Muscle layer of duodenum (tissue), 2 donors: ENCODE measurements around the gene SH3YL1.

Experiments used
- H3K27ac ChIP-seq: one replicate; pipeline ENCODE4 v1.7.0; 2013; ENCODE audit warnings: mild to moderate bottlenecking, low read length
- H3K27me3 ChIP-seq: one replicate; pipeline ENCODE4 v1.7.0; 2013; ENCODE audit warnings: low read depth, mild to moderate bottlenecking, control low read depth, low read length
- H3K36me3 ChIP-seq, 2 donors: one replicate each; pipeline ENCODE4 v1.7.0; 2013; ENCODE audit warnings: low read length in 2 of 2, control low read depth in 1 of 2, mild to moderate bottlenecking in 1 of 2; ENCODE audit not compliant: insufficient read depth in 2 of 2, control insufficient read depth in 1 of 2
- H3K4me1 ChIP-seq, 2 donors: one replicate each; pipeline ENCODE4 v1.7.0; 2013; ENCODE audit warnings: low read length in 2 of 2, mild to moderate bottlenecking in 2 of 2, control low read depth in 1 of 2, moderate library complexity in 1 of 2; ENCODE audit not compliant: insufficient read depth in 2 of 2, control insufficient read depth in 1 of 2
- H3K4me3 ChIP-seq, 2 donors: one replicate each; pipeline ENCODE4 v1.7.0; 2013; ENCODE audit warnings: low read length in 2 of 2, low read depth in 1 of 2, mild to moderate bottlenecking in 1 of 2
- H3K9me3 ChIP-seq, 2 donors: one replicate each; pipeline ENCODE4 v1.7.0; 2013; ENCODE audit warnings: low read length in 2 of 2, control low read depth in 1 of 2, mild to moderate bottlenecking in 1 of 2; ENCODE audit not compliant: control insufficient read depth in 1 of 2
- donor health status: healthy.

The SH3YL1 gene

GRCh38 chr2:191311-192190, 72.3 kb downstream of the SH3YL1 start:
- Histone ChIP-seq H3K27me3 (no peaks in the 10 kb centered on the region), H3K4me3 (no peak overlapping the region), H3K27ac (no peak overlapping the region), H3K9me3 (peaks cover 0 to 3% of the 10 kb centered on the region in 2 donors), H3K4me1 (no peaks in the 10 kb centered on the region), H3K36me3 (no peaks in the 10 kb centered on the region)

DNA sequence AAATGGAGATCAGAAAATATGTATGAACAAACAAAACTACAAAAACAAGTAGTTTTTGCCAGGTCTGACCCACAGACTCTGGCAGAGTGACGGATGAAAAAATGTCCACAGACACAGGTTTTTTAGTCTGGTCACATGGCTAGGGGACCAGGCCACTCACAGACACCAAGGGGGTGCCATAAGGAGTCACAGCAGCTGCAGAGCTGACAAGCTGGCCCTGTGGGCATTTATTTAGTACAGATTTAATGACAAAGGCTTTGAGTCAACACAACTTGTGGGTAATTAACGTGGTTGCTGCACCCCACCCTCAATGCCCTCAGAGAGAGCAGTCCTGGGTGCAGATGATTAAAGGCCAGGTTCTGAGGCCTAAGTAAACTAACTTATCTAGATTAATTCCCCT, 76.0 kb downstream of the SH3YL1 start:
- peaks cover 0 to 3% of the 10 kb centered on the region in 2 donors for H3K9me3 ChIP-seq
- no peaks in the 10 kb centered on the region for H3K27me3 ChIP-seq
- H3K4me1 ChIP-seq = no peaks in the 10 kb centered on the region
- no peaks in the 10 kb centered on the region for H3K36me3 ChIP-seq
- H3K27ac ChIP-seq = no peak overlapping the region
- H3K4me3 ChIP-seq = no peak overlapping the region

DNA sequence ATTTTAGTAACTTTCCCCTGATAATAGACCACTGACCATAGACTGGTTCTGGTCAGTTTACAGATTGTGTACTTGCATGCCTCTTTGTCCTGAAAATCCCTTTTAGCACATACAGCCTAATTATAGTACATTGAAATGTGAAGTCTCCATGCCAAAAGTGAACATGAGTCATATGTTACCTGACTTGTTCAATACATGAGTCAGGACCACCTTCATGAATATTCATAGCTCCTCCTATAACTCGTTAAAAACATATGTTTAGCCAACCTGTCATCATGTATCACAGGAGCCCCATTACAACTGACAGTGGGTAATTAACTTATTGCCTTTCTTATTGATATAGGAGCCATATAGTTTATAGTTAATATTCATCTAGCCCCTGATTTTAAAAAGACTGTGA, 78.6 kb downstream of the SH3YL1 start:
- Histone ChIP-seq H3K4me3 (no peak overlapping the region), H3K36me3 (no peaks in the 10 kb centered on the region), H3K9me3 (no peaks in the 10 kb centered on the region), H3K27ac (no peak overlapping the region), H3K27me3 (no peaks in the 10 kb centered on the region), H3K4me1 (no peaks in the 10 kb centered on the region)

DNA sequence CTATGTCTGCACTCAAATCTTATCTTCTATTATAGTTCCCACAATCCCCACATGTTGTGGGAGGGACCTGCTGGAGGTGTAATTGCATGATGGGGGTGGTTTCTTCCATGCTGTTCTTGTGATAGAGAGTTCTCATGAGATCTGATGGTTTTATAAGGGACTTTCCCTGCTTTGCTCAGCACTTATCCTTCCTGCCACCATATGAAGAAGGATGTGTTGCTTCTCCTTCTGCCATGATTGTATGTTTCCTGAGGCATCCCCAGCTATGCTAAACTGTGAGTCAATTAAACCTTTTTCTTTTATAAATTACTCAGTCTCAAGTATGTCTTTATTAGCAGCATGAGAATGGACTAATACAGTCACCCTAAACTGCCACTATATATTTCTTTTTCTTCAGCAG, 79.1 kb downstream of the SH3YL1 start:
- H3K27me3 ChIP-seq = no peaks in the 10 kb centered on the region
- H3K4me1 ChIP-seq = no peaks in the 10 kb centered on the region
- no peak overlapping the region for H3K4me3 ChIP-seq
- no peak overlapping the region for H3K27ac ChIP-seq
- H3K9me3 ChIP-seq = no peaks in the 10 kb centered on the region
- H3K36me3 ChIP-seq = no peaks in the 10 kb centered on the region

DNA sequence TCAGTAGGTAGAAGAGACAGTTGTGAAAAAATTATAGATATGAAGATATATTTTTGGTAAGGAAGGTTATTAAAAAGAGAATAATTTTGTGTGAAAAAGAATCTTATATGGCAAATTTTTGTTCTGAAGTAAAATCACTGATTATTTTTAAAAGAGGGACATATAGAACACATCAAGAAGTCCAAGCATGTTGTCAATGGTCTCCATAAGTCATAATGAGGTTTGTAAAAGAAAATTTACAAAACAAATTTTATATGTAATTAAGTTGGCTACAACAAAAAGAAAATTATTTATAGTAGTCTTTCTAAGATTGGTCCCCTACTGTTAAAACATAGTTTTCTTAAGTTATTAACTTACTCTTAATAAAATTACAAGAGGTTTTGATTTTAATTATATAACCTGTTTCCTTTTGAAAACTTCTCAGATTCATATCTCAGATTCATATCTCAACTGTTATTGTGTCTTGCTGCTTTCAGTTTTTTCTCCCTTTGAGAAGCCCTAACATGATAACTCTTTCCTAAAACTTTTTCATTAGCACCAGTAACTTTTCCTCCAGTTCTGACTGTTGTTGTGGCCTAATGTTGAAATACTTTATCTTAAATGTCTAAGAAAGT, 81.2 kb downstream of the SH3YL1 start:
- Histone ChIP-seq H3K36me3 (no peaks in the 10 kb centered on the region), H3K27me3 (no peaks in the 10 kb centered on the region), H3K4me3 (no peak overlapping the region), H3K27ac (no peak overlapping the region), H3K9me3 (no peaks in the 10 kb centered on the region), H3K4me1 (no peaks in the 10 kb centered on the region)

DNA sequence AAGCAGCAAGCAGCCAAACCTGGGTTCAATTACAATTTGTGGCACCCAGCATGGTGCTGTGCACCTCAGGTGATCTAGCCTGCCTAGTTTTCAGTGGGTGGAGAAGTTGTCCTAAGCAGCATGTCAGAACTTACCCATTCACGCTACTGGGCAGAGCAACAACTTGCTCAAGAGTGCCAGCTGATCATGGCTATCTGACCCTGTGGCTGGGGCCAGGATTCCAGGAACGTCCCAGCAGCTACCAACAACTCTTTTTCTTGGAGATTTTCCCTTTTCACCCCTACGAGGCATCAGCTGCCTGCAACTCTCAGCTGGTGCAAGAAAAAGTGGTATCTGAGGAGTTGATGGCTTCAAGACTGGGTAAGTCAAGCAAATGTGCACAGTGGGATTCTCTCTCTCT, 83.5 kb downstream of the SH3YL1 start:
- no peaks in the 10 kb centered on the region for H3K36me3 ChIP-seq
- H3K27ac ChIP-seq = no peak overlapping the region
- no peak overlapping the region for H3K4me3 ChIP-seq
- H3K4me1 ChIP-seq = no peaks in the 10 kb centered on the region
- no peaks in the 10 kb centered on the region for H3K27me3 ChIP-seq
- no peaks in the 10 kb centered on the region for H3K9me3 ChIP-seq

DNA sequence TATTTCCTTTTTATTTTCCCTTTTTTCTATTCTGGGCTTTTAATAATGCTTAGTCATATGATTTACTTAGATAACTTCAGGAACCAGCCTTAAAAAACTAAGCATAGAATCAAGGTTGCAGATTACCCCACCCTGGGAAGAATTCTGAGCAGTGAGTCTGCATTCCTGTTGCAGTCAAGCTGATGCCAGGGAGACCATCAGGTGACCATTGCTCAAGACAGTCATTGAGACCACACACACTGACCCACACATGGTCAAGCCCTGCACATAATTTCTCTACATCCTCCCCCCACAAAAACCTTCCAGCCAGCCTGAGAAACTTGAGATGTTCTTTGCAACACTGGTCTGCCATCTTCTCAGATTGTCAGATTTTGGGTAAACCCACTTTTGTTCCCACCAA, 83.9 kb downstream of the SH3YL1 start:
- no peaks in the 10 kb centered on the region for H3K36me3 ChIP-seq
- H3K27me3 ChIP-seq = no peaks in the 10 kb centered on the region
- no peaks in the 10 kb centered on the region for H3K9me3 ChIP-seq
- H3K4me1 ChIP-seq = no peaks in the 10 kb centered on the region
- no peak overlapping the region for H3K4me3 ChIP-seq
- no peak overlapping the region for H3K27ac ChIP-seq

- Histone ChIP-seq H3K27ac (no peak overlapping the region), H3K4me3 (no peak overlapping the region), H3K4me1 (no peaks in the 10 kb centered on the region), H3K27me3 (no peaks in the 10 kb centered on the region), H3K36me3 (no peaks in the 10 kb centered on the region), H3K9me3 (no peaks in the 10 kb centered on the region)
These were observed 86.1 kb downstream of the SH3YL1 start for GRCh38 chr2:177733-178132.

DNA sequence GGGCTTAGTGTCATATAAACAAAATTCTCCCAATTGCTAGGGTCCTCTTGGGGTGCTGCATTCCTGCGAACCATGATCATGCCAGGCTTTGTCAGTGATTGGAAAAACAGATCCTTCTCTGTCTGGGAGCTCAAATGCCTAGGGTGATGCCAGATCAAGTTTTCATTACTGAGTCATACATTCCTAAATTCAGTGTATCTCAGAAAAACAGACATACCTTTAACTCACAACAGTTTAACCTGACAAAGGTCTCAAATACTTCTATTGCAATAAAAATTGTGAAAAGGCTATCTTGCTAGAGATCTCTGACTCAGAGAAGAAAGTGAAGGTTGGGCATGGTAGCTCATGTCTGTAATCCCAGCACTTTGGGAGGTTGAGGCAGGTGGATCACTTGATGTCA, 86.9 kb downstream of the SH3YL1 start:
- H3K36me3 ChIP-seq = no peaks in the 10 kb centered on the region
- H3K4me3 ChIP-seq = no peak overlapping the region
- H3K27me3 ChIP-seq = no peaks in the 10 kb centered on the region
- no peak overlapping the region for H3K27ac ChIP-seq
- no peaks in the 10 kb centered on the region for H3K9me3 ChIP-seq
- H3K4me1 ChIP-seq = no peaks in the 10 kb centered on the region

DNA sequence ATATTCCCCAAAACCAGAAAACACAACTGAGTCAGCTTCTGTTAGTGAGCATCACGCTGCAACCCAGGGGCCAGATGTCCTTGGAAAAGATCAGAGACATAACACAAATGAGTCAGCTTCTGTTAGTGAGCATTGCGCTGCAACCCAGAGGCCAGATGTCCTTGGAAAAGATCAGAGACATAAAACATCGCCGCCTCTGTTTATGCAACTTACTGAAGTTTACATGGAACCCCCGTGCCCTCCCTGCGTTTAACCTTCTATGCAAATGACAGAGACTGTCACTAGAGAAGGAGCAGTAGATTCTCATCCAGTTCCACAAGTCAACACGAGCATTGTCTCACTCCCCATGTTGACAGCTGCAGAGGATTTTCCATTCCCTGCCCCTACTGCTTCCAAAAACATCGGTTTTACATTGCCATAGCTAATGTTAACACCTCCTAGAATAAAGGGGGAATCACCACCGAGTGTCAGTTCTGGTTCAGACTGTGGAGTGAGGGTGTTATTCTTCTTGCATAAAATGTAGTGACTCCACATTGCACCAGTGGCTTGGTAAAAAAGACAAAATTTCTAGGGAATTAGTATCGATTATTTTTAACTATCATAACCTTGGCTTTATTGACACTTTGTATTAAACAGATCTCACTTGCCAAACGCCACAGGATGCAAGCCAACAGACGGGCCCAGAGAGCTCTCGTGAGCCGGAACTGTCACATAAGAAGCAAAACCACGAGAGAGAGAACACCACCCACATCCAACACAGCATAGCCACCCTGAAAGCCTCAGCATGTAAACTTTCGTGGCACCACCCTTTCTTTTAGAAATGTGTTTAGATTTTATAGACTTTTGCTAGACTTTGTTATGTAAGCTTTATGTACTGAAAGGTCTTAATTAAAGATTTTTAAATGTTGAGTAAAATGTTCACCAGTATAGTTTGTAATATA, 87.7 kb downstream of the SH3YL1 start:
- H3K27me3 ChIP-seq = no peaks in the 10 kb centered on the region
- H3K4me3 ChIP-seq = no peak overlapping the region
- no peak overlapping the region for H3K27ac ChIP-seq
- no peaks in the 10 kb centered on the region for H3K4me1 ChIP-seq
- H3K36me3 ChIP-seq = no peaks in the 10 kb centered on the region
- no peaks in the 10 kb centered on the region for H3K9me3 ChIP-seq

- H3K4me1 ChIP-seq = no peaks in the 10 kb centered on the region
- no peak overlapping the region for H3K4me3 ChIP-seq
- H3K27me3 ChIP-seq = no peaks in the 10 kb centered on the region
- H3K36me3 ChIP-seq = no peaks in the 10 kb centered on the region
- H3K9me3 ChIP-seq = no peaks in the 10 kb centered on the region
- H3K27ac ChIP-seq = no peak overlapping the region
These were observed 88.6 kb downstream of the SH3YL1 start for GRCh38 chr2:175161-175786.
